ENCODE results near the gene DSTYK. TPM values are rescaled to one million over a fixed set of nuclear protein-coding genes. Genes with fewer than 3 reads are reported as not detected.
"Not testable (repeated sequence)": the region's sequence is repeated elsewhere in the genome, so short reads cannot be mapped to it uniquely, and the experiment has no call there.

Gene DSTYK
- total and polyA plus RNA-seq, 7 donors, result 1.6 to 13.3 (median 9.1) TPM

- Histone ChIP-seq H3K27ac (no peak overlapping the region), H3K4me1 (peaks cover 0 to 19% (median 13%) of the 10 kb centered on the region in 4 donors), H3K4me3 (no peak overlapping the region), H3K9me3 (no peaks in the 10 kb centered on the region), H3K27me3 (no peaks in the 10 kb centered on the region), H3K36me3 (peaks cover 0 to 7% (median 2%) of the 10 kb centered on the region in 4 donors)
- TF ChIP-seq POLR2A (IDR thresholded peaks at IDR 0.05), result no peak
- no peak for TF ChIP-seq EP300 (IDR thresholded peaks at IDR 0.05)
- no peak for TF ChIP-seq POLR2AphosphoS5 (IDR thresholded peaks at IDR 0.05)
- no peak for TF ChIP-seq CTCF (IDR thresholded peaks at IDR 0.05)
- intact Hi-C loops (cut with DNase I), result no loop called here
- WGBS, 2 donors, result 50 to 72% methylated on average over 12 of the region's 12 CpGs
- no peak for DNase-seq
Measured at GRCh38 chr1:205237526-205238484, 26.3 kb upstream of the DSTYK start.

- Histone ChIP-seq H3K4me3 (no peak overlapping the region), H3K9me3 (no peaks in the 10 kb centered on the region), H3K27ac (no peak overlapping the region), H3K27me3 (no peaks in the 10 kb centered on the region), H3K4me1 (peaks cover 0 to 19% (median 13%) of the 10 kb centered on the region in 4 donors), H3K36me3 (peaks cover 0 to 5% (median 2%) of the 10 kb centered on the region in 4 donors)
- intact Hi-C loops (cut with DNase I), result no loop called here
- 64 to 79% methylated on average over 4 of the region's 4 CpGs for WGBS, 2 donors
- TF ChIP-seq EP300 (IDR thresholded peaks at IDR 0.05) (no peak), POLR2AphosphoS5 (IDR thresholded peaks at IDR 0.05) (no peak), POLR2A (IDR thresholded peaks at IDR 0.05) (no peak), CTCF (IDR thresholded peaks at IDR 0.05) (no peak)
- DNase-seq, result no peak
Measured at GRCh38 chr1:205236951-205237475, 25.5 kb upstream of the DSTYK start.

- Histone ChIP-seq H3K27ac (no peak overlapping the region), H3K4me3 (no peak overlapping the region), H3K9me3 (no peaks in the 10 kb centered on the region), H3K36me3 (peaks cover 0 to under 1% (median 0%) of the 10 kb centered on the region in 4 donors), H3K4me1 (peaks cover 0 to 19% (median 13%) of the 10 kb centered on the region in 4 donors), H3K27me3 (no peaks in the 10 kb centered on the region)
- no peak for TF ChIP-seq POLR2A (IDR thresholded peaks at IDR 0.05)
- TF ChIP-seq EP300 (IDR thresholded peaks at IDR 0.05), result no peak
- TF ChIP-seq CTCF (IDR thresholded peaks at IDR 0.05), result no peak
- no peak for TF ChIP-seq POLR2AphosphoS5 (IDR thresholded peaks at IDR 0.05)
- intact Hi-C loops (cut with DNase I), result no loop called here
- 92 to 97% methylated on average over 8 of the region's 8 CpGs for WGBS, 2 donors
- no peak for DNase-seq
Measured at GRCh38 chr1:205236526-205236925, 25.0 kb upstream of the DSTYK start.

- Histone ChIP-seq H3K9me3 (no peaks in the 10 kb centered on the region), H3K36me3 (no peaks in the 10 kb centered on the region), H3K27ac (no peak overlapping the region), H3K27me3 (no peaks in the 10 kb centered on the region), H3K4me3 (no peak overlapping the region), H3K4me1 (peaks cover 0 to 19% (median 13%) of the 10 kb centered on the region in 4 donors)
- 92 to 96% methylated on average over 6 of the region's 6 CpGs for WGBS, 2 donors
- no peak for TF ChIP-seq CTCF (IDR thresholded peaks at IDR 0.05)
- no peak for TF ChIP-seq POLR2A (IDR thresholded peaks at IDR 0.05)
- TF ChIP-seq POLR2AphosphoS5 (IDR thresholded peaks at IDR 0.05), result no peak
- no peak for TF ChIP-seq EP300 (IDR thresholded peaks at IDR 0.05)
- intact Hi-C loops (cut with DNase I), result no loop called here
- DNase-seq, result no peak
Measured at GRCh38 chr1:205235951-205236350, 24.4 kb upstream of the DSTYK start.

GRCh38 chr1:205233986-205234385 is 22.5 kb upstream of the DSTYK start:
- 92 to 94% methylated on average over 7 of the region's 7 CpGs for WGBS, 2 donors
- H3K27me3 ChIP-seq; H3K4me3 ChIP-seq; DNase-seq; H3K9me3 ChIP-seq; H3K36me3 ChIP-seq; intact Hi-C loops (cut with DNase I); H3K27ac ChIP-seq: not testable (repeated sequence)
- H3K4me1 ChIP-seq, result peaks cover 0 to 33% (median 25%) of the 10 kb centered on the region in 4 donors
